GM21825 (cell line): Measurements from ENCODE around the gene SOX5.

Experiments used
- ATAC-seq: cut with Tn5 transposase; IDR thresholded peaks from one replicate; pipeline ENCODE4 v1.9.1; 2021; ENCODE audit warnings: mild to moderate bottlenecking, moderate library complexity; ENCODE audit not compliant: unreplicated experiment

Gene SOX5

GRCh38 chr12:23694920-23695319 is 254.6 kb downstream of the SOX5 start:
- ATAC-seq: no peak

GRCh38 chr12:23694307-23694706 is 255.2 kb downstream of the SOX5 start:
- ATAC-seq: no peak

DNA sequence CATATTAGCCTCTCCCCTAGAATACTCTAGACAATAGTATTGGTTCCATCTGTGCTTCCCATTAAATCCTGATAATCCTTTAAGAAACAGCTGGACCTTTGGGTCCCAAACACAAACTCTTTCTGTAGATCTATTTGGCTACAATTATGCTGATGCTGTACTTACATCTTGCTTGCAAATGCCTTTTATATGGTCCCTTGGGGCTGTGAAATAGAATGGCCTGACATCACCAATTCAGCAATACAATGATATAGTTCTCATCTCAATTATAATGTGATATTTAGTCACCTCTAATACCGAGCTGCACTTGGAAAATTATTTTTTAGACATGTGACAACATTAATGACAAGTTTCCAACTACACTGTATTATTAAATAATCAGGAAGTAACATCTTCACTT is 261.5 kb downstream of the SOX5 start:
- ATAC-seq: no peak

- ATAC-seq: no peak
Observed at GRCh38 chr12:23686095-23686494, 263.4 kb downstream of the SOX5 start.

DNA sequence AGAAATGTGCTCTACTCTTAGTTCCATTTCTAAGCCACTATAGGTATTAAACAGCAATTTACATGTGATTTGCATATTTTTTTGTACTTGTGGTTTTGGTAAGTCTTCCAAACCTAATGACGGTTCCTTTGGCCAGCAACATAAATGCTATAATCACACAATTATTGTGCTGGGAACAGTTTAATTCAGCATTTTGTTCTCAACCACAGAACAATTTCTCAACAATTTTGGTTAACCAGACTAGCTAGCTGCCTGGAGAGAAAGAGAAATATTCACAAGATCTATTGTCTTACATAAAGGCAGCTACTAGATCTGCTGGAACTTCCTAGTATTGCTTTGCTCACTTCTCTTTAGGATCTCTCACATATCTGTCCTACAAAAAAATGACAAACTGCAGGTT is 265.3 kb downstream of the SOX5 start:
- ATAC-seq: no peak

- no peak for ATAC-seq
Observed at GRCh38 chr12:23681237-23681636, 268.2 kb downstream of the SOX5 start.

GRCh38 chr12:23674064-23674463 is 275.4 kb downstream of the SOX5 start:
- ATAC-seq: no peak

DNA sequence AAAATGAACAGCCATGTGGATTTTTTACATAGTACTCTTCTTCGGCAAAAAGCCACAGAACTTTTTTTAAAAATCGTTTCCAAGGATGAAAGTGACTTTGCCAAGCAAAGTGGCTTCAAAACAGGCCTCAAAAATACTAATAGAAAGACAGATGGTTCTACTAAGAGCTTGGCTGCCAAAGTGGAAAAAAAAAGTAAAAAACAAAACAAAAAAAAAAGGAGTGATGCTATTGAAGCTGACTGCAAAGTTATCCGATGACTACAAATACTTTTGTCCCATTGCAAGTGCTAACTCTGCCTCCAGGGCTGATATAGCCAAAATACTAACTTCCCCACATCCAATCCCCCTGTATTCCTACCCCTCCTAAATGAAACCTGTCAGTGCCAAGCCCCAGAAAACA is 277.6 kb downstream of the SOX5 start:
- no peak for ATAC-seq

- ATAC-seq: no peak
Observed at GRCh38 chr12:23670684-23671083, 278.8 kb downstream of the SOX5 start.

DNA sequence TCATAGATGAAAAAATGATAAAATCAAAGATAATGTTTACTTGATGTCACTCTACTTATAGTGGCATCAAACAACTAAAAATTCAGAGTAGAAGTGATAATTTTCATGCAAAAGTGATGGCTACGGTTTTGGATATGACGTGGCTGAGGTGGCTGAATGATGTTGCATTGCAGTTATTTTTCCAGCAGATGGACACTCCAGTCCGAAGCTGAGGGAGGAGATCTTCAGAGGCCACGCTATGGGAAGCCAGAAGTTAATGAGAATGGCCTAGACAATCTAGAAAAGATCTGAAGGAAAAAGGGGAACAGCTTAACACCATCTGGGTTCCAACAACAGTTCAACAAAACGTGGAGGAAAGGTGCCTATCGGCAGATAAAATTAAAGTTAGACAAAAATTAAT is 279.8 kb downstream of the SOX5 start:
- no peak for ATAC-seq

- ATAC-seq: no peak
Observed at GRCh38 chr12:23666866-23667265, 282.6 kb downstream of the SOX5 start.

- no peak for ATAC-seq
Observed at GRCh38 chr12:23662966-23663365, 286.5 kb downstream of the SOX5 start.

GRCh38 chr12:23659131-23659530 is 290.3 kb downstream of the SOX5 start:
- no peak for ATAC-seq

DNA sequence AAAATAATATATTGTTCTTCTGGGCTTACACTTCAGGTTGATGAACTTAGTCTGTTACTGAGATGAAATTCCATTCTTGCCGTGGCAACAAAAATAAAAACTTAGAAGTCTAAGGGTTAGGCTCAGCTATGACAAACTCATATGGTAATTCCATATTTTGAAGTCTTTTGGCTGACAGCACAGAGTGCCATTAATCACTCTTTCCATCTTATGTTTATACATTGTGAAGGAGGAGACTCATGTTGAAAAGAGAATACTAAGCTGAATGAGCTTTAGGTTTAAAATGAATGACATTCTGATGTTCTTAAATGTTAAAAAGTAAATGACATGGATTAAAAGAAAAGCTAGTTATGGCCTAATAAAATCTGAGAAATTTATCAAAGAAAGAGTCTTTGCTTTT is 291.9 kb downstream of the SOX5 start:
- ATAC-seq: no peak

DNA sequence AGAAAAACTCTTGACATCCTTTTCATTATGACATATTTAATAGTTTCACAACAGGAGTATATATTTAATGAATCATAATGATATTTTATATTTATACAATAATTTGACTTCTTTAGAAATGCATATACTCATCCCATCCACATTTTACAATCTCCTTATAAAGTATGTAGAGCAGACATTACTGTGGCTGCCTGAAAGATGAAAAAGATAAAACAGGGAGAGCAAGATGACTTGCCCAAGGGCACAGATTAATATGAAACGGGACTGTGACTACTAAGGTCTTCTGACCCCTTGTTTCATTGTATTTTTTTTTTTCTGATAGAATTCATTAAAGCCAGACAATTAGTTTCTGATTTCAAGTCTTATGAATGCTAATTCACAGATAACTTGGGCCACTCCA is 293.6 kb downstream of the SOX5 start:
- no peak for ATAC-seq

GRCh38 chr12:23655112-23655511 is 294.4 kb downstream of the SOX5 start:
- ATAC-seq: no peak

DNA sequence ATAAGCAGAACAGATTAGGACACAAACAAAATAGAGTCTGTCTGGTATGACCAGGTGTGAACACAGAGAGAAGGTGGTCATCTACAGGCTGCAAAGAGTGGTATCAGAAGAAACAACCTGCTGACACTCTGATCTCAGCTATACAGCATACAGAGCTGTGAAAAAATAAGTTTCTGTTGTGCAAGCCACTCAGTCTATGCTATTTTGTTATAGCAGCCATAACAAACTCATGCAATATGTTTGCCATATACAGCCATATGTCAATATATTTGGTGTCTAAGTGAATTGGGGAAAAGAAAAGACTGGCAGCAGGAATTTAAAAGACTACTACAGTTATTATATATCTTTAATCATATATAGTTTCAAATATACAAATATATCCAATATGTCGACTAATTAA is 300.9 kb downstream of the SOX5 start:
- ATAC-seq: no peak

DNA sequence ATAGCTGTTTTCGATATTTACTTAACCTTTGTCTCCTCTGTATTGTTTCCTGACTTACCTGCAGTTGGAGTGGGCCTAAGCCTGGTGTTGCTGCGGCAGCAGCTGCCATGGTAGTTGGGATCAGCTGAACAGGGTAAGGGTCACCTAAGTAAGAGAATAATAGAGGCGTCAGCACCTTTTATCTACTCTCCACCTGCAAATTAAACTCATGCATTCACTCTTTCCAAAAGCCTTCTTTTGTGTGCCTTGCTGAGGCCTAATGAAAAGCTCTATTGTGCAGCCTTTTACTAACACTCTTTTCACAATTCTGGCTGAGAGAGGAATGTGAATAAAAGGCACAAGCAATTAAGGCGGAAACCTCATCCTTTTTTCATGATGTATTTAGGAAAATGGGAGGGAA is 308.7 kb downstream of the SOX5 start:
- ATAC-seq: no peak

DNA sequence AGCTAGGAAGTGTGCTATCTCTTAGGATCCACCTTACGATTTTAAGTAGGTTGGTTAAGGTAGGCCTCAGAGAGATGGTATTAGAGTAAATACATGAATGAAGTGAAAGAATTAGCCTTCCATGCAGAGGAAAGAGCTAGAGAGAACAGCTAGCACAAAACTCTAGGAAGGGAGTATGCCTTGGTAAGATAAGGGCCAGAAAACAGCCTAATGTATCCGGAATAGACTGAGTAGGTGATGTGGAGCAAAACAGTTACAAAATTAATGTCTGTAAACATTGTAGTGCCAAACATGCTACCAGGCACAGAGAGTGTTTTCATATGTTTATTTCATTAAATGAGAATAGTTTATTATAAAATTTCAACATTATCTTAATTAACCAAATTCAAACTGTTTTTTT is 315.1 kb downstream of the SOX5 start:
- ATAC-seq: no peak

DNA sequence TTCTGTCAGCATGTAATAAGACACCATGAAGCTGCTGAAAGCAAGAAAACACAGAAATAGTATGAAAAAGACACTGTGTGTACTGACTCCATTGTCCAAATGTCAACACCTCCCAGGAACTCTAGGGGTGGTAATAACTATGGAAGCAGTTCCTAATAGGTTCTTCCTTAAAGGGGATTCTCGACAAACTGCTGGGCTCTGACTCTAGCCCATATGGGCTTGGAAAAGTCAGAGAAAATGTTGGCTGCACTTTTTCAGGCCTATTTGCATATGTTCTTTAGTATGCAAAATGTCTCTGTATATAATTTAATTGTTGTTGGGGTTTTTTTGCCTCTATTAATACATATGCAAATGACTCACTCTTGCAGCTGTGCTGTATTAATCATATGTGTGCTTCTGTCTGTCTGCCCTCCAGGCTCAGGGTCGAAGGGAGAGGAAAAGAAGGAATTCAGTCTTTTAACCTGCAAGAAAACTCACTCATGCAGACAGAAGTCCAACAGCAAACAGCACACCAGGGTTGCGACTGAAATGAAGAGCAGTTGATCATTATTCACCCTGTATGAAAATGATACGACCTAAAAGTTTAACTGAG is 317.6 kb downstream of the SOX5 start:
- no peak for ATAC-seq

- ATAC-seq: no peak
Observed at GRCh38 chr12:23630524-23630923, 318.9 kb downstream of the SOX5 start.

- ATAC-seq: no peak
Observed at GRCh38 chr12:23628806-23629205, 320.7 kb downstream of the SOX5 start.

DNA sequence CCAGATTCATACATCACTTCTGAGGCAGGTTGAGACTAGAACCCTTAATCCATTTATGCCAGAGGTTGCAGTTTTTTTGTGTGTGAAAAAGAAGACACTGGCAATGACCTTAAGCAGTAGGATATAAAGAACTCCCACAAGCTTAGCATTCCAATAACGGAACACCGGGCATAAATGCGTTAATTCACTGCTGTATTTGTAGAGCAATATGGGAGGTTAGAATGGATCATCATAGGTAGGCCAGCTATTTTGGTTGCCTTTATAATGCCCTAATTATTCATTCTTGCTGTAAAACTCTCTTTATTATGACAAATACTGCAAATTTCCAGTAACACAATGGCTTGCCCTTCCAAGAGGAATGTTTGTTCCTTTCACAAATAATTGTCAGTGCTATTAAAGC is 322.7 kb downstream of the SOX5 start:
- ATAC-seq: no peak

DNA sequence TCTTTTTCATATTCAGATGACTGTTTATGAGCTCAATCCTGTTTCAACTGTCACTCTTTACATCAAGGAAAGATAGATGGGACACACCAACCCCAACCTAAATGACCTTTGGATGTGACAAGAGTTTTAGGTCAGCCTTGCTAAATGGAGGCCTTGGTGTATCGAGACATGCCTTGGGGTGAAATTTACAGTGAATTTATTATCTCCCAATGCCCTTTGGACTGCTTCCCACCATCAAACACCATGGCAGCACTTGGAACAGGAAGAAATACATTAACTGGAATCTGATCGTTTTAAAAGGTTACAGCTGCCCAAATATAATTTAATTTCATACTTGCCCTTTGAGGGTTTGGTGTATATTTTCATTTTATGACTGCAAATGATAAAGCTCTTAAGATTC is 327.6 kb downstream of the SOX5 start:
- ATAC-seq: no peak
